GM12878 (cell line): ENCODE results near the gene CNNM1. TPM values are rescaled to one million over a fixed set of nuclear protein-coding genes. Genes with fewer than 3 reads are reported as not detected.

Experiments
- ATAC-seq: fragments of 200-7000 bp; cut with Tn5 transposase; 3 replicates; pipeline ENCODE4 v1.9.1; 2020; ENCODE audit warnings: mild to moderate bottlenecking, moderate library complexity
- BruUV-seq: library from RNA; stranded (reverse); fragments of 400-500 nt; replicated peaks from 2 replicates; lab custom pipeline; 2021; lab: Mats Ljungman, UMichigan
- CTCF ChIA-PET: fragments of 300-600 bp; sonication (Branson Sonifier 250); formaldehyde crosslinking; extraction: SDS; loops from one replicate; lab custom pipeline; 2021; ENCODE audit warnings: inconsistent platforms; lab: Yijun Ruan, JAX
- POLR2A ChIA-PET: fragments of 350-600 bp; formaldehyde crosslinking; extraction: SDS; loops from one replicate; lab custom pipeline; 2021; ENCODE audit warnings: inconsistent platforms; lab: Charles Lee
- RAD21 ChIA-PET: fragments of 300-600 bp; sonication (Branson Sonifier 250); formaldehyde crosslinking; loops from one replicate; lab custom pipeline; 2023; ENCODE audit warnings: antibody characterized with exemption; ENCODE audit not compliant: unreplicated experiment; lab: Charles Lee
- SMC1A ChIA-PET: fragments of 300-600 bp; sonication (Branson Sonifier 250); formaldehyde crosslinking; loops from one replicate; lab custom pipeline; 2023; ENCODE audit not compliant: unreplicated experiment, uncharacterized antibody; lab: Charles Lee
- DNase-seq: peaks from one replicate; pipeline ENCODE4 v3.0.0-alpha.2; 2011; ENCODE audit warnings: low read depth, low spot score
- FAIRE-seq: peaks from 3 replicates; lab custom pipeline; 2011; peaks lifted over from hg19 to GRCh38; lab: Jason Lieb, UNC
- H2AFZ ChIP-seq: 2 replicates; pipeline ENCODE4 v1.6.0; 2011; ENCODE audit warnings: low read depth, low read length, control low read depth; ENCODE audit not compliant: control insufficient read depth
- H3K27ac ChIP-seq: 2 replicates; pipeline ENCODE4 v1.5.1; 2011; ENCODE audit warnings: control low read depth; ENCODE audit not compliant: control insufficient read depth, insufficient read depth
- H3K27me3 ChIP-seq, 2 experiments: replicated peaks in 1 of 2; 2 replicates each; pipeline versions ENCODE4 v1.6.0 to v1.6.1; 2011; ENCODE audit warnings: low read length in 1 of 2; ENCODE audit not compliant: control insufficient read depth in 2 of 2, insufficient read depth in 2 of 2
- H3K36me3 ChIP-seq, 2 experiments: 2 replicates each; pipeline ENCODE4 v1.5.1; 2011; ENCODE audit warnings: low read length in 1 of 2; ENCODE audit not compliant: control insufficient read depth in 2 of 2, insufficient read depth in 2 of 2
- H3K4me1 ChIP-seq: 2 replicates; pipeline ENCODE4 v1.6.1; 2011; ENCODE audit warnings: mild to moderate bottlenecking, low read length, moderate library complexity, mixed read lengths; ENCODE audit not compliant: control insufficient read depth, insufficient read depth
- H3K4me2 ChIP-seq: 2 replicates; pipeline ENCODE4 v1.6.0; 2011; ENCODE audit warnings: control low read depth; ENCODE audit not compliant: control insufficient read depth, insufficient read depth
- H3K4me3 ChIP-seq: fragments of 200-600 bp; sonication (generic); 2 replicates; pipeline ENCODE4 v1.5.1; 2016
- H3K79me2 ChIP-seq: 2 replicates; pipeline ENCODE4 v1.6.0; 2011; ENCODE audit warnings: low read length; ENCODE audit not compliant: control insufficient read depth, insufficient read depth
- H3K9ac ChIP-seq: 2 replicates; pipeline ENCODE4 v1.8.0; 2011; ENCODE audit warnings: low read length, control low read depth, mixed read lengths; ENCODE audit not compliant: control insufficient read depth, insufficient read depth
- H3K9me3 ChIP-seq: replicated peaks from 3 replicates; pipeline ENCODE4 v1.5.1; 2011; ENCODE audit warnings: mild to moderate bottlenecking, low read length; ENCODE audit not compliant: control insufficient read depth, insufficient read depth
- H4K20me1 ChIP-seq: 2 replicates; pipeline ENCODE4 v1.6.0; 2011; ENCODE audit not compliant: control insufficient read depth, insufficient read depth
- BCLAF1 ChIP-seq: fragments of 450-650 bp; IDR thresholded peaks from 2 replicates; pipeline ENCODE4 v1.6.1; 2017; ENCODE audit warnings: antibody characterized with exemption, mild to moderate bottlenecking, moderate library complexity
- DPF2 ChIP-seq: fragments of 450-650 bp; IDR thresholded peaks from 2 replicates; pipeline ENCODE4 v1.6.1; 2017; ENCODE audit warnings: mild to moderate bottlenecking
- E2F8 ChIP-seq: fragments of 450-650 bp; IDR thresholded peaks from 2 replicates; pipeline ENCODE4 v1.6.1; 2018; ENCODE audit warnings: mild to moderate bottlenecking, low read depth, moderate library complexity; ENCODE audit not compliant: partially characterized antibody
- EGR1 ChIP-seq, 2 experiments: IDR thresholded peaks; 1 replicate in 1 of 2; 2 replicates in 1 of 2; pipeline ENCODE4 v1.6.1; 2011 to 2012; ENCODE audit warnings: low read depth in 2 of 2, low read length in 2 of 2, borderline replicate concordance in 1 of 2, mild to moderate bottlenecking in 1 of 2, moderate library complexity in 1 of 2
- FOXM1 ChIP-seq: IDR thresholded peaks from 2 replicates; pipeline ENCODE4 v1.6.1; 2012; ENCODE audit warnings: low read depth, mild to moderate bottlenecking, inconsistent platforms, low read length, moderate library complexity
- HDAC2 ChIP-seq: fragments of 200-600 bp; sonication (generic); IDR thresholded peaks from 2 replicates; pipeline ENCODE4 v1.6.1; 2017
- HDGF ChIP-seq: fragments of 450-650 bp; IDR thresholded peaks from 2 replicates; pipeline ENCODE4 v1.6.1; 2016; ENCODE audit warnings: antibody characterized with exemption
- IRF3 ChIP-seq: fragments of 450-650 bp; IDR thresholded peaks from 2 replicates; pipeline ENCODE4 v1.6.1; 2014; ENCODE audit warnings: mild to moderate bottlenecking
- PML ChIP-seq: IDR thresholded peaks from 2 replicates; pipeline ENCODE4 v1.6.1; 2012; ENCODE audit warnings: low read length, inconsistent platforms
- PRDM15 ChIP-seq: fragments of 450-650 bp; formaldehyde crosslinking; IDR thresholded peaks from 2 replicates; pipeline ENCODE4 v1.4.0; 2020; ENCODE audit warnings: mild to moderate bottlenecking, moderate library complexity
- RUNX3 ChIP-seq: IDR thresholded peaks from 2 replicates; pipeline ENCODE4 v1.6.1; 2012; ENCODE audit warnings: low read length, inconsistent platforms
- SMC3 ChIP-seq: IDR thresholded peaks from 2 replicates; pipeline ENCODE4 v1.6.1; 2011; ENCODE audit warnings: low read length, improper control_type of control experiment, borderline replicate concordance
- TAF1 ChIP-seq: IDR thresholded peaks from 2 replicates; pipeline ENCODE4 v1.6.1; 2011; ENCODE audit warnings: mild to moderate bottlenecking, low read depth, low read length, borderline replicate concordance
- WGBS: methylation state at CpG from one replicate; pipeline ENCODE4 v1.1.6; 2016; ENCODE audit warnings: low lambda C conversion rate; ENCODE audit not compliant: insufficient replicate concordance, insufficient coverage; ENCODE audit errors: missing lambda C conversion rate; 5-methylcytosine and 5-hydroxymethylcytosine counted together
- in situ Hi-C: fragments of 300-500 bp; cut with MboI; formaldehyde crosslinking; loops from 9 replicates; pipeline ENCODE4 v1.14.3; 2018; ENCODE audit warnings: mixed read lengths
- intact Hi-C: fragments of 100-400 bp; cut with micrococcal nuclease; formaldehyde crosslinking; loops from one replicate; pipeline ENCODE4 v1.14.2; 2022; ENCODE audit not compliant: unreplicated experiment
- polyA plus RNA-seq, 11 experiments: library from polyadenylated mRNA; depleted of rRNA in 4 of 11; unstranded in 6 of 11; stranded (reverse) in 5 of 11; fragments of >200 nt; fragmentation: Nextera tagmentation in 4 of 11; fragmentation: Illumina TruSeq in 1 of 11; extraction: Ambion mirVana in 4 of 11; extraction: Trizol in 1 of 11; gene quantifications; 1 replicate in 1 of 11; 2 replicates in 10 of 11; pipeline versions ENCODE4 v1.2.1 to v1.2.3, GENCODE V29; 2011 to 2016; ENCODE audit warnings: inconsistent platforms in 2 of 11, missing spikeins in 2 of 11, low read depth in 1 of 11
- total RNA-seq, 4 experiments: library from RNA; depleted of rRNA in 3 of 4; stranded (reverse); fragments of >200 nt in 3 of 4; fragmentation: Illumina TruSeq in 1 of 4; extraction: Trizol in 1 of 4; gene quantifications; 2 replicates each; pipeline versions ENCODE4 v1.2.1 to v1.2.3, GENCODE V29; 2013 to 2021

The CNNM1 gene
- total and polyA plus RNA-seq, 10 of the 15 experiments (the other 5 are each of a cell fraction or from before 2014, with no cell fraction given) = 0.01 TPM; not detected in 9

DNA sequence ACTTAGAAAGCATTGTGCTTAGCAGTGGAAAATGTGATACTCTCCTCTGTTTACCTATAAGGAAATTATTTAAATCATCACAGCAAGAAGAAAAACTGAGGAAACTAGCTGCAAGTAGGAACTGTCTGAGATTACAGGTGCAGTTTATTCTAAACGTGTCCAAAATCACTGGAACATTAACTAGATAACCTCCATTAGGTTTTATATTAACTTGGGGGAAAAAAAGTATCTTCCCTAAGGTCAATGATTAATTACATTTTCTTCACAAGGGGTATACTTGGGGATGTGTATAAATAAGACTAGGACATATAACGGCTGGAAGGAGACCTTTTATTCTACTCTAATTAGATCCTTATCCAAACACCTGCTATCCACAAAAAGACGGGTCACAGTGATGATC, 97.5 kb downstream of the CNNM1 start:
- FAIRE-seq (no peak), DNase-seq (no peak), ATAC-seq (no peak)
- no peak overlapping the region for H3K4me3 ChIP-seq
- no peak overlapping the region for H3K4me2 ChIP-seq
- 65% methylated on average over 3 of the region's 3 CpGs for WGBS
- H3K27me3 ChIP-seq = no peaks in the 10 kb centered on the region
- no peaks in the 10 kb centered on the region for H4K20me1 ChIP-seq
- ChIA-PET CTCF (interaction anchor here (5.3 kb wide), 1 partner anchor 9 kb away, joined by 27 read pairs; no protein-coding TSS in a partner anchor), SMC1A (interaction anchor here (1.1 kb wide), 1 partner anchor 9 kb away, joined by 3 read pairs; no protein-coding TSS in a partner anchor), POLR2A (no interaction called here), RAD21 (no interaction called here)
- intact Hi-C loops = no loop called here
- no peak overlapping the region for H3K9ac ChIP-seq
- peaks cover 29% of the 10 kb centered on the region for H3K79me2 ChIP-seq
- no TSS peak for BruUV-seq
- H3K27ac ChIP-seq = no peak overlapping the region
- H2AFZ ChIP-seq = no peak overlapping the region
- H3K9me3 ChIP-seq = no peaks in the 10 kb centered on the region
- peaks cover 4% of the 10 kb centered on the region; the same call in 1 of the 2 replicates for H3K4me1 ChIP-seq
- in situ Hi-C loops = no loop called here
- peaks cover 0 to 1% of the 10 kb centered on the region in 2 experiments; a peak in 1 of 4 replicates for H3K36me3 ChIP-seq
- TF ChIP-seq EGR1 (IDR thresholded peaks at IDR 0.05; ENCODE audit: borderline replicate concordance in 1 of 2, low read depth in 2 of 2, low read length in 2 of 2) = no peak
- no peak for TF ChIP-seq PRDM15 (CRISPR knock-in tag)
- no peak for TF ChIP-seq DPF2
- no peak for TF ChIP-seq E2F8
- no peak for TF ChIP-seq TAF1
- TF ChIP-seq SMC3 = no peak
- TF ChIP-seq HDGF = no peak
- TF ChIP-seq BCLAF1 = no peak
- TF ChIP-seq RUNX3 = no peak
- TF ChIP-seq PML = no peak
- TF ChIP-seq HDAC2 = no peak
- TF ChIP-seq FOXM1 = no peak
- no peak for TF ChIP-seq IRF3
